HUES64 (cell line): ENCODE data around the gene FOXA1.
"Not testable (repeated sequence)": the region's sequence is repeated elsewhere in the genome, so short reads cannot be mapped to it uniquely, and the experiment has no call there.

Experiments
- H3K27ac ChIP-seq: 2 replicates; pipeline ENCODE4 v1.7.0; 2013; ENCODE audit warnings: low read depth, low read length, inconsistent platforms
- H3K27me3 ChIP-seq: 2 replicates; pipeline ENCODE4 v1.6.1; 2013; ENCODE audit warnings: mild to moderate bottlenecking, low read length; ENCODE audit not compliant: insufficient read depth
- H3K36me3 ChIP-seq: 2 replicates; pipeline ENCODE4 v1.6.1; 2013; ENCODE audit warnings: mild to moderate bottlenecking, low read length; ENCODE audit not compliant: insufficient read depth
- H3K4me1 ChIP-seq: 2 replicates; pipeline ENCODE4 v1.6.1; 2013; ENCODE audit warnings: mild to moderate bottlenecking, low read length, moderate library complexity; ENCODE audit not compliant: insufficient read depth
- H3K4me3 ChIP-seq: 2 replicates; pipeline ENCODE4 v1.5.1; 2013; ENCODE audit warnings: mild to moderate bottlenecking, low read length, moderate library complexity
- H3K9ac ChIP-seq: 2 replicates; pipeline ENCODE4 v1.6.1; 2013; ENCODE audit warnings: mild to moderate bottlenecking, low read depth, low read length
- H3K9me3 ChIP-seq: 2 replicates; pipeline ENCODE4 v1.6.1; 2013; ENCODE audit warnings: low read depth, low read length; ENCODE audit not compliant: insufficient read depth
- WGBS: fragments of 150-250, 120-280 bp; methylation state at CpG from one replicate; pipeline ENCODE4 v1.1.7; 2013; ENCODE audit warnings: missing lambda C conversion rate; 5-methylcytosine and 5-hydroxymethylcytosine counted together

Gene FOXA1

DNA sequence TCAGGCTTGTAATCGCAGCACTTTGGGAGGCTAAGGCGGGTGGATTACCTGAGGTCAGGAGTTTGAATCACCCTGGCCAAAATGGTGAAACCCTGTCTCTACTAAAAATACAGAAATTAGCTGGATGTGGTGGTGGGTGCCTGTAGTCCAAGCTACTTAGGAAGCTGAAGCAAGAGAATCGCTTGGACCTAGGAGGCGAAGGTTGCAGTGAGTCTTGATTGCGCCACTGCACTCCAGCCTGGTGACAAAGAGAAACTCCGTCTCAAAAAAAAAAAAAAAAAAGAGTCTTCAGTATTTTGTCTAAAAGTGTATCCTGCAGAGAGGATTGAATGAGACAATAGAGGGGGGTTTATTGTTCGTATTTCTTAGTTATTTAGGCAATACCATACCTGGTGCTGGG is 25.3 kb downstream of the FOXA1 start:
- Histone ChIP-seq H3K36me3 (no peaks in the 10 kb centered on the region), H3K4me1 (peaks cover 19% of the 10 kb centered on the region), H3K9ac (no peak overlapping the region), H3K4me3 (no peak overlapping the region), H3K27me3 (peaks cover 6% of the 10 kb centered on the region), H3K9me3 (no peaks in the 10 kb centered on the region), H3K27ac (no peak overlapping the region)
- 92% methylated on average over 7 of the region's 7 CpGs for WGBS

DNA sequence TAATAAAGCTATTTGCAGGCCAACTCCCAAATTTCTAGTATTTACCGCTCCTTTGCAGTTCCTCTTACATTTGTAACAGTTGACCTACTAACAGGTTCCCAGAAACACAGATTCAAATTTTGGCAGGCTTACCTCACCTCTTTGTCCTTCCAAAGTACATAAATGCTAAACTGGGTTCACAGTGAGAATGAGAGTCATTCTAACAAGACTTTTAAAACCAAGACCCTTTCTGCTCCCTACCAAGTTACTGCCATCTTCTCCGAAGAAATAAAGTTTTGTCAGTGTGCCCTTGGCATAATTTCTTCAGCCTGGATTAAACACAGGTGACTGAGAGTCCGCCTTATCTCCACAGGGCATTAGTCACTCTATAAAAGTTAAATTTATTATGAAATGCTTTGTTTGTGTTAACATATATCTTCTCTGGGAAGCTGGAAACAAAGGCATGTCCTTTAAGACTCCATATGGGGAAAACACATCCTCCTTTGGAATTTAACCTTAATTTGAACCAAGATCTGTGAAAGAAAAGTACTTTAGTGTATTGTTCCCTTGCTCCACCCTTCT is 28.2 kb downstream of the FOXA1 start:
- Histone ChIP-seq H3K27me3 (no peaks in the 10 kb centered on the region), H3K9ac (peak overlapping the region; percentile 35; the same call in 1 of the 2 replicates), H3K36me3 (no peaks in the 10 kb centered on the region), H3K9me3 (no peaks in the 10 kb centered on the region), H3K4me1 (peaks cover 19% of the 10 kb centered on the region), H3K4me3 (no peak overlapping the region), H3K27ac (peak overlapping the region; percentile 61; the same call in 1 of the 2 replicates)
- 17% methylated on average over 3 of the region's 3 CpGs for WGBS

DNA sequence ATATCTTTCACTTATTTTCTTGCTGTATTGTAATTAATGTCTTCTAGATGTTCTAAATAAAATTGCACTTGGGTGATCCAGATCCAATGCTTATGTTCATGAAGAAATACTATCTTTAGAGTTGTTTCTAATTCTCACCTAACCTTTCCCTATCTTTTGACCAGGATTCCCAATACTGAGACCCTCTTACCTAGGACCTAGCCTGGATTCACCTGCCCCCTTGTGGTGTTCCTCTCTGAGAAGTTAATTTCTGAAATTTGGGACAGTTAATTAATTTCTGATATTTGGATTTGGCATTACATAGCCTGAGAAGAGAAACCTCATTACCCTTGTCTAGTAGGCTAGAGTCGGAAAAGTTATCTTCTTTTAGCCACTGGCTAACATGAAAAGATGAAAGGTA is 29.5 kb downstream of the FOXA1 start:
- H3K9ac ChIP-seq: no peak overlapping the region
- H3K27ac ChIP-seq: no peak overlapping the region
- no peaks in the 10 kb centered on the region for H3K36me3 ChIP-seq
- peaks cover 19% of the 10 kb centered on the region for H3K4me1 ChIP-seq
- no peaks in the 10 kb centered on the region for H3K27me3 ChIP-seq
- 100% methylated on average over 1 of the region's 1 CpG for WGBS
- H3K4me3 ChIP-seq: no peak overlapping the region
- no peaks in the 10 kb centered on the region for H3K9me3 ChIP-seq

DNA sequence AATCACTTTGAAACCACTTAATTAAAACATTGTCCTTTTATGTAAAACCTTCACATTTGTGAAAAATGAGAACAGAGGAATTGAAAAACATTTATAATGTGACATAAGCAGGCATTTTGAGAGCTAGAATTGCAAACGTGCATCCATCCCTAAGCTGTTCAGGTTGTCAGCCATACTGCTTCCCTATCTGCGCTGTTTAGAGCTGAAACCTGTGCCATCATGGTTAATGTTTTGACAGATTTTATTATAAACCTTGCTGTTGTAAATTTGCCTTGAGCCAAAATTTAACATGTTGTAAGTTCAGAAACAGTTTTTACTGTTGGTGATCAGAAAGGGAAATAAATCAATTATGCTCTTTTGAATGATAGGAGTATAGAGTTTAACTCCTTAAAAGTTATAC is 31.9 kb downstream of the FOXA1 start:
- H3K9me3 ChIP-seq: no peaks in the 10 kb centered on the region
- H3K9ac ChIP-seq: no peak overlapping the region
- no peak overlapping the region for H3K27ac ChIP-seq
- 90% methylated on average over 2 of the region's 2 CpGs for WGBS
- H3K36me3 ChIP-seq: no peaks in the 10 kb centered on the region
- H3K4me3 ChIP-seq: no peak overlapping the region
- no peaks in the 10 kb centered on the region for H3K27me3 ChIP-seq
- peaks cover 23% of the 10 kb centered on the region for H3K4me1 ChIP-seq

DNA sequence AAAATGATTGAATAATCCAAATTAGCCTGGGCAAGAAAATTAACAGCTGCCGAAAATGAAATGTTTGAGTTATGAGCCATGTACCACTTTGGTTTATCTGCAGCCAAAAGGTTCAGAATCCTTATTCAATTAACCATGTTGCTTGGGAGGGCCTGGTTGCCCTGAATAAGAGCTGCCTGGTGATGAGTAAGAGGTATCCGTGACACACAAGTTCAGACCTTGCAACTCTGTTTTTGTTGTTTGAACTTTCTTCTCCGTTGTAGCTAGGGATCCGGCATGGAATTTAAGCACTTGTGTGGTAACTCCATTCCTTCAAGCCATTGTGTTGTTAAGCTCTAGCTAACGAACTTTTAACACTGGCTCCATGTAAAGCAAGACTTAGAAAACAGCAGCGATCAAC is 35.7 kb downstream of the FOXA1 start:
- WGBS: 81% methylated on average over 5 of the region's 6 CpGs
- Histone ChIP-seq H3K9me3 (peaks cover 7% of the 10 kb centered on the region; the same call in 1 of the 2 replicates), H3K36me3 (no peaks in the 10 kb centered on the region), H3K9ac (no peak overlapping the region), H3K4me3 (no peak overlapping the region), H3K27ac (no peak overlapping the region), H3K27me3 (no peaks in the 10 kb centered on the region), H3K4me1 (peaks cover 5% of the 10 kb centered on the region)

DNA sequence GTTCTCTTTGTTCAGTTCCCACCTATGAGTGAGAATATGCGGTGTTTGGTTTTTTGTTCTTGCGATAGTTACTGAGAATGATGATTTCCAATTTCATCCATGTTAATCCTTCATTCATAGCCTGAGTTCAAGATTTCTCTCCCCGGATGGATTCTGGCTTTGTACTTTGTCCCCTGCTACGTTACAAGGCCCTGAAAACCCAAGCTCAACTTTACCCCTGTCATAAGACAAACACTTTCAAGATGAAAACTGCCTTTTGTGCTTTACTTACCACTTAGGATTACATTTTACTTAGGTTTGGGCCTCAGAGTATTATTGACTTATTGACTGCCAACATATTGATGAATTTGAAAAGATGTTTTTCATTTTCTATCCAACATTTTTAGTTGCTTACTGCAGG is 36.3 kb downstream of the FOXA1 start:
- no peak overlapping the region for H3K9ac ChIP-seq
- no peaks in the 10 kb centered on the region for H3K36me3 ChIP-seq
- peaks cover 10% of the 10 kb centered on the region; the same call in 1 of the 2 replicates for H3K9me3 ChIP-seq
- no peaks in the 10 kb centered on the region for H3K27me3 ChIP-seq
- 95% methylated on average over 3 of the region's 4 CpGs for whole genome bisulfite sequencing
- H3K27ac ChIP-seq: no peak overlapping the region
- peaks cover 5% of the 10 kb centered on the region for H3K4me1 ChIP-seq
- H3K4me3 ChIP-seq: no peak overlapping the region

- not testable (repeated sequence) for H3K27me3 ChIP-seq, H3K27ac ChIP-seq, H3K9ac ChIP-seq, H3K4me1 ChIP-seq, H3K4me3 ChIP-seq, H3K36me3 ChIP-seq
- H3K9me3 ChIP-seq: peaks cover 15% of the 10 kb centered on the region; the same call in 1 of the 2 replicates
- WGBS: 78% methylated on average over 19 of the region's 33 CpGs
These were observed 39.5 kb downstream of the FOXA1 start for GRCh38 chr14:37555596-37555995.

DNA sequence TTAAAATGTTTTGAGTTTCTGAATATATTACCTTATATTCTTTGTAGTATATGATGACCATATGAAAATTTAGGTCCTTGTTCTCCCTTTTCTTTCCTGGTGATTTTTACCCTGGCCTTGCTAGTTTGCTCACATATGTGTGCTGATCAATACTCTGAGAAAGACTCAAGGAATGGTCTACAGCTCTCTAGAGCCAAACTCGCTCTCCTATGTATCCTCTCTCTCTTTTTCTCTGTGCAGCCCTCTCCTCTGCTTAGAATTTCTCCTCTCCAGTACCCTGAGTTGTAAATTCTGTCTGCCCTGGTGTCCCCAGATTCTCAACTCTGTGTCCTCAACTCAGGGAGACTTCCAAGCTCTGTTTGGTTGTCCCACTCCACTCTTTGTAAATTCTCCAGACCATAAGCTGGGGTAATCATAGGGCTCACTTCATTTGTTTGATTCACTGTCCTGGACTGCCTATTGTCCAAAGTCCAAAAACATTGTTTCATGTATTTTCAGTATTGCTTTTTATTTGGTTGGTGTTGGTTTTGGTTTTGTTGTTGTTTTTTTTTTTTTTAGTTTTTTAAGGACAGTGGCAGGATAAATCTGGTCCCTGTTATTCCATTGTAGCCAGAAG is 41.0 kb downstream of the FOXA1 start:
- Histone ChIP-seq H3K4me1 (no peaks in the 10 kb centered on the region), H3K9ac (no peak overlapping the region), H3K4me3 (no peak overlapping the region), H3K36me3 (no peaks in the 10 kb centered on the region), H3K27me3 (no peaks in the 10 kb centered on the region), H3K9me3 (peaks cover 15% of the 10 kb centered on the region; the same call in 1 of the 2 replicates), H3K27ac (no peak overlapping the region)
- 91% methylated on average over 1 of the region's 1 CpG for WGBS

GRCh38 chr14:37551119-37551518 is 43.9 kb downstream of the FOXA1 start:
- no peaks in the 10 kb centered on the region for H3K36me3 ChIP-seq
- no peaks in the 10 kb centered on the region for H3K4me1 ChIP-seq
- H3K27ac ChIP-seq: no peak overlapping the region
- no peaks in the 10 kb centered on the region for H3K27me3 ChIP-seq
- no peak overlapping the region for H3K9ac ChIP-seq
- 0 out of 2 replicates have a peak, but pooled peaks cover 9% of the 10 kb centered on the region for H3K9me3 ChIP-seq
- no peak overlapping the region for H3K4me3 ChIP-seq
- WGBS: no CpG with 5 or more reads among the region's 1 CpG

GRCh38 chr14:37550511-37550910 is 44.5 kb downstream of the FOXA1 start:
- Histone ChIP-seq H3K9me3 (0 out of 2 replicates have a peak, but pooled peaks cover 9% of the 10 kb centered on the region), H3K36me3 (no peaks in the 10 kb centered on the region), H3K27ac (no peak overlapping the region), H3K27me3 (no peaks in the 10 kb centered on the region), H3K4me1 (no peaks in the 10 kb centered on the region), H3K9ac (no peak overlapping the region), H3K4me3 (no peak overlapping the region)
- WGBS: 87% methylated on average over 3 of the region's 5 CpGs

- 83% methylated on average over 5 of the region's 6 CpGs for WGBS
- H3K4me3 ChIP-seq: no peak overlapping the region
- H3K4me1 ChIP-seq: no peaks in the 10 kb centered on the region
- H3K9me3 ChIP-seq: no peaks in the 10 kb centered on the region
- no peak overlapping the region for H3K9ac ChIP-seq
- H3K27ac ChIP-seq: no peak overlapping the region
- no peaks in the 10 kb centered on the region for H3K36me3 ChIP-seq
- H3K27me3 ChIP-seq: no peaks in the 10 kb centered on the region
These were observed 48.2 kb downstream of the FOXA1 start for GRCh38 chr14:37546621-37547447.
